Measurements from ENCODE around the gene SYS1.
A peak's percentile ranks its signal among the peaks of the same experiment; 100 is the strongest.

SYS1 gene

GRCh38 chr20:45399018-45399417 is 36.1 kb downstream of the SYS1 start:
- Histone ChIP-seq H3K9me3 (ENCODE audit: control insufficient read depth, low read length) (peaks cover 10% of the 10 kb centered on the region), H3K27me3 (replicated peaks; ENCODE audit: control insufficient read depth, insufficient read depth, low read length) (no peaks in the 10 kb centered on the region)

GRCh38 chr20:45400346-45401031 is 37.5 kb downstream of the SYS1 start:
- Histone ChIP-seq H3K9me3 (ENCODE audit: control insufficient read depth, low read length) (peaks cover 10% of the 10 kb centered on the region), H3K4me1 (ENCODE audit: control insufficient read depth, insufficient read depth, low read length) (no peaks in the 10 kb centered on the region), H3K27me3 (replicated peaks; ENCODE audit: control insufficient read depth, insufficient read depth, low read length) (no peaks in the 10 kb centered on the region), H3K36me3 (ENCODE audit: control insufficient read depth, insufficient read depth, low read length, severe bottlenecking) (no peaks in the 10 kb centered on the region), H3K4me3 (ENCODE audit: low read length) (no peak overlapping the region), H3K9ac (ENCODE audit: low read length) (no peak overlapping the region)
- DNase-seq (ENCODE audit: low read depth): no peak

More at GRCh38 chr20:45399018-45399417, 36.1 kb downstream of the SYS1 start:
- no peak overlapping the region for H3K9ac ChIP-seq (ENCODE audit: low read length)
- H3K36me3 ChIP-seq (ENCODE audit: control insufficient read depth, insufficient read depth, low read length, severe bottlenecking): no peaks in the 10 kb centered on the region
- no peaks in the 10 kb centered on the region for H3K4me1 ChIP-seq (ENCODE audit: control insufficient read depth, insufficient read depth, low read length)
- H3K4me3 ChIP-seq (ENCODE audit: low read length): no peak overlapping the region
- DNase-seq (ENCODE audit: low read depth): no peak

- Histone ChIP-seq H3K4me3 (ENCODE audit: low read length) (no peak overlapping the region), H3K9me3 (ENCODE audit: control insufficient read depth, low read length) (peaks cover 10% of the 10 kb centered on the region), H3K27me3 (replicated peaks; ENCODE audit: control insufficient read depth, insufficient read depth, low read length) (no peaks in the 10 kb centered on the region), H3K4me1 (ENCODE audit: control insufficient read depth, insufficient read depth, low read length) (no peaks in the 10 kb centered on the region), H3K36me3 (ENCODE audit: control insufficient read depth, insufficient read depth, low read length, severe bottlenecking) (no peaks in the 10 kb centered on the region), H3K9ac (ENCODE audit: low read length) (no peak overlapping the region)
- peak; percentile 15 for DNase-seq (ENCODE audit: low read depth)
Measured at GRCh38 chr20:45402946-45403345, 40.0 kb downstream of the SYS1 start.

GRCh38 chr20:45404438-45404837 is 41.5 kb downstream of the SYS1 start:
- peaks cover 3% of the 10 kb centered on the region for H3K9me3 ChIP-seq (ENCODE audit: control insufficient read depth, low read length)
- no peak overlapping the region for H3K4me3 ChIP-seq (ENCODE audit: low read length)
- no peak overlapping the region for H3K9ac ChIP-seq (ENCODE audit: low read length)
- no peaks in the 10 kb centered on the region for H3K4me1 ChIP-seq (ENCODE audit: control insufficient read depth, insufficient read depth, low read length)
- H3K27me3 ChIP-seq (replicated peaks; ENCODE audit: control insufficient read depth, insufficient read depth, low read length): no peaks in the 10 kb centered on the region
- DNase-seq (ENCODE audit: low read depth): no peak
- no peaks in the 10 kb centered on the region for H3K36me3 ChIP-seq (ENCODE audit: control insufficient read depth, insufficient read depth, low read length, severe bottlenecking)

GRCh38 chr20:45405571-45406259 is 42.8 kb downstream of the SYS1 start:
- H3K36me3 ChIP-seq (ENCODE audit: control insufficient read depth, insufficient read depth, low read length, severe bottlenecking): no peaks in the 10 kb centered on the region
- no peaks in the 10 kb centered on the region for H3K4me1 ChIP-seq (ENCODE audit: control insufficient read depth, insufficient read depth, low read length)
- H3K4me3 ChIP-seq (ENCODE audit: low read length): peak overlapping the region; percentile 85
- no peaks in the 10 kb centered on the region for H3K27me3 ChIP-seq (replicated peaks; ENCODE audit: control insufficient read depth, insufficient read depth, low read length)
- H3K9me3 ChIP-seq (ENCODE audit: control insufficient read depth, low read length): no peaks in the 10 kb centered on the region
- DNase-seq (ENCODE audit: low read depth): peak; percentile 27
- peak overlapping the region; percentile 67 for H3K9ac ChIP-seq (ENCODE audit: low read length)

GRCh38 chr20:45406260-45407066 is 43.5 kb downstream of the SYS1 start:
- DNase-seq (ENCODE audit: low read depth): peak; percentile 78
- H3K27me3 ChIP-seq (replicated peaks; ENCODE audit: control insufficient read depth, insufficient read depth, low read length): no peaks in the 10 kb centered on the region
- no peaks in the 10 kb centered on the region for H3K36me3 ChIP-seq (ENCODE audit: control insufficient read depth, insufficient read depth, low read length, severe bottlenecking)
- no peaks in the 10 kb centered on the region for H3K4me1 ChIP-seq (ENCODE audit: control insufficient read depth, insufficient read depth, low read length)
- peak overlapping the region; percentile 73 for H3K9ac ChIP-seq (ENCODE audit: low read length)
- peak overlapping the region; percentile 85 for H3K4me3 ChIP-seq (ENCODE audit: low read length)
- H3K9me3 ChIP-seq (ENCODE audit: control insufficient read depth, low read length): no peaks in the 10 kb centered on the region

GRCh38 chr20:45407067-45407745 is 44.2 kb downstream of the SYS1 start:
- no peaks in the 10 kb centered on the region for H3K36me3 ChIP-seq (ENCODE audit: control insufficient read depth, insufficient read depth, low read length, severe bottlenecking)
- H3K9ac ChIP-seq (ENCODE audit: low read length): peak overlapping the region; percentile 73
- no peaks in the 10 kb centered on the region for H3K27me3 ChIP-seq (replicated peaks; ENCODE audit: control insufficient read depth, insufficient read depth, low read length)
- DNase-seq (ENCODE audit: low read depth): peak; percentile 50
- peak overlapping the region; percentile 85 for H3K4me3 ChIP-seq (ENCODE audit: low read length)
- H3K4me1 ChIP-seq (ENCODE audit: control insufficient read depth, insufficient read depth, low read length): no peaks in the 10 kb centered on the region
- no peaks in the 10 kb centered on the region for H3K9me3 ChIP-seq (ENCODE audit: control insufficient read depth, low read length)

GRCh38 chr20:45407783-45408645 is 45.1 kb downstream of the SYS1 start, which contains the start of gene DBNDD2:
TSS of gene DBNDD2 (plus strand) at chr20:45408289. CDS start at chr20:45408468, 179 bp downstream.
- Histone ChIP-seq H3K27me3 (replicated peaks; ENCODE audit: control insufficient read depth, insufficient read depth, low read length) (no peaks in the 10 kb centered on the region), H3K36me3 (ENCODE audit: control insufficient read depth, insufficient read depth, low read length, severe bottlenecking) (no peaks in the 10 kb centered on the region), H3K4me1 (ENCODE audit: control insufficient read depth, insufficient read depth, low read length) (no peaks in the 10 kb centered on the region), H3K4me3 (ENCODE audit: low read length) (peak within 1 kb of the TSS; percentile 85), H3K9ac (ENCODE audit: low read length) (peak within 1 kb of the TSS; percentile 73), H3K9me3 (ENCODE audit: control insufficient read depth, low read length) (no peaks in the 10 kb centered on the region)
- no peak for DNase-seq (ENCODE audit: low read depth)

- no peak overlapping the region for H3K9ac ChIP-seq (ENCODE audit: low read length)
- H3K4me1 ChIP-seq (ENCODE audit: control insufficient read depth, insufficient read depth, low read length): no peaks in the 10 kb centered on the region
- DNase-seq (ENCODE audit: low read depth): no peak
- no peaks in the 10 kb centered on the region for H3K9me3 ChIP-seq (ENCODE audit: control insufficient read depth, low read length)
- no peaks in the 10 kb centered on the region for H3K27me3 ChIP-seq (replicated peaks; ENCODE audit: control insufficient read depth, insufficient read depth, low read length)
- H3K36me3 ChIP-seq (ENCODE audit: control insufficient read depth, insufficient read depth, low read length, severe bottlenecking): no peaks in the 10 kb centered on the region
- no peak overlapping the region for H3K4me3 ChIP-seq (ENCODE audit: low read length)
Measured at GRCh38 chr20:45408646-45409213, 45.8 kb downstream of the SYS1 start.
